HG03439 (cell line): Measurements from ENCODE around the gene NFIB.

Experiments
- ATAC-seq: cut with Tn5 transposase; IDR thresholded peaks from one replicate; pipeline ENCODE4 v1.9.1; 2021; ENCODE audit warnings: mild to moderate bottlenecking, moderate library complexity; ENCODE audit not compliant: unreplicated experiment

Gene NFIB

DNA sequence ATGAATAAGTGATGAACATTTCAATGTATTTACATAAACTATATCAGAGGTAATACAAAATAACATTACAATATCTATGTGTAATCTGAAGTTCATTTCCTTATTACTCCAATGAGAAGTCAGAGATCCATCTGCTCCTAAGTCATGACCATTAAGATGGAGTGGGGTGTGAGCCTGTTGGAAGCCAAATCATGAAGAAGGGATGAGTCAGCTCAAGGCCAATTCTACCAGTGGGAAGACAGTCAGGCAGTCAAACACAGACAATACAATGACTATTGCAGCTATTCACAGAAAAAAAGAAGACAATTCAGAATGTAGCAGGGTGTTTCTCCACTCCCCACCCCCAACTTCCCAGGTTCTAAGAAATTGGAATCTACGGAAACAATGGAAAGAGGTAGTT lies 155.0 kb downstream of the NFIB start:
- no peak for ATAC-seq

DNA sequence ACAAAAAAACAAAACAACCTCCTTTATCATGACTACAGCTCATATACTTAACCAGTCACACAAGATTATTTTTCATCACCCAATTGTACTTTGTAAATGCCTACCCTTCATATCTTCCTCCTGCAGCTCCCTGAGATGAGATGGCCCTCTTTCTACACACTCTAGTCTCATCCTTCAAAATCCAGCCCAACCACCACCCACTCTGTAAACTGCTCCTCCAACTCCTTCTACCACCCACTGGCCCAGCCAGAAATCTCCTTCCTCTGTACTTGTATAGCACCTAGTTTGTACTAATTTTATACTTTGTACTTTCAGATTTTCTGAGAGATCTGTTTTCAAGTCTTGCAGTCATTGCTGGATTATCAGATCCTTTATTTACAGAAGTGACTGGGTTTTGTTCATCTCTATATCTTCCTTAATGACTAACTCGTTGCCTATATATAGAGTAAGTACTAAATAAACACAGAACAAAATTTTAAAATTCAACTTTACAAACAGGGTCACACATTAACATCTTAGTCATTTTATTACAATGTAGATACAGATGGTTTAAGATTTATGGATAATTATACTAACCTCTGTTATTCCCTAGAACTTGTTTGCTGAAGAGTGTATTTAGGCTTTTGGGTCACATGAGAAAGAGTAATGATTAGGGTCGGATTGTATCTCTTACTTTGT lies 155.7 kb downstream of the NFIB start:
- no peak for ATAC-seq

DNA sequence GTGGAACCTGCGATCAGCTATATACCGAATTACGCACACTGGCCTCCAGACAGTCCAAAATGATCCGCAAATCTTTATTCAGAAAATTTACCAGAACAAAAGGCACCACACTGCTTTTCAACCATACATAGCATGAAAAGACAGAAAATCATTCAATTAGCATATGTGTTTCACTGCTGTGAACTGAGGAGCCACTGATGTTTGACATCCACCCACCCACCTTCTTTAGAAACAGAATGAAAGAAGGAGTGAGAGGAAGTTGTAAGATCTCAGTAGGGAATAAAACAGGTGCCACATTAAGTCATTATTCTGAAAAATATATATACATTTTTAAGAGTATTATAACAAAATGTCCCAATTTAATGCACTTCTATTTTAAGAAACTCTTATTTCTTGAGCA lies 156.8 kb downstream of the NFIB start:
- no peak for ATAC-seq

DNA sequence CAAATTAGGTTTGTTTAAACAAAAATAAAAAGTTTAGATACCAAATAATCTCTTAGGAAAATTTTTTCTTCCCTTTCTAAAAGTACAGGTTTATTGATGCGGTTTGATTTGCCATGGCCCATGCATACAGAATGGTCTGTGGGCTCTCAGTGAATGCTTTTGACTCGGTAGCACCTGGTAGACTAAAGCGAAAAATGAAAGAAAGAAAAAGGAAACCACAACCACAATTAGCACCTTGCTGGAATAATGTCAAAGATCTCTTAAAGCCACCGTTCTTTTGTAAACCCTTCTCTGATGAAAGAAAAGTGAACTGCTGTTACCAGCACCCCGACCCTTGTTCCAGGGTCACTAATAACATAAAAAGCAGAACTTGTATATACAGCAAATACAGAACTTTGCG lies 157.9 kb downstream of the NFIB start:
- ATAC-seq = peak; percentile 96

DNA sequence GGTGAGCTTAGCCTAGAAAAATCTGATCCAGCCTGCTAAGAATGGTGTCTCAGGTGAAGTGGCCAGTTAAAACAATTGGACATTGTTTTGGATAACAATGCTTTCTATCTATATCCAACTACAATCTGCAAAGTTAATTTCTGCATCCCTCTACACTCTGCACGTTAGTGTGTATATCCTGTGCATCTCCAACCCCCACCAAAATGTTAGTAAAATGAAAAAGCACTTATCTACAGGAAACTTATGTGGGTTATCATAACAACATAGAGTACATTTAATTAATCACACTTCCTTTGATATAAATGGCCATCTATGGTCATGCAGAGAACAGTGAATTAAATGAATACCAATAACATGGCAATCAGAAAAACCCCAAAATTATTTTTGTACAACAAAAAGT lies 158.7 kb downstream of the NFIB start:
- ATAC-seq = no peak

DNA sequence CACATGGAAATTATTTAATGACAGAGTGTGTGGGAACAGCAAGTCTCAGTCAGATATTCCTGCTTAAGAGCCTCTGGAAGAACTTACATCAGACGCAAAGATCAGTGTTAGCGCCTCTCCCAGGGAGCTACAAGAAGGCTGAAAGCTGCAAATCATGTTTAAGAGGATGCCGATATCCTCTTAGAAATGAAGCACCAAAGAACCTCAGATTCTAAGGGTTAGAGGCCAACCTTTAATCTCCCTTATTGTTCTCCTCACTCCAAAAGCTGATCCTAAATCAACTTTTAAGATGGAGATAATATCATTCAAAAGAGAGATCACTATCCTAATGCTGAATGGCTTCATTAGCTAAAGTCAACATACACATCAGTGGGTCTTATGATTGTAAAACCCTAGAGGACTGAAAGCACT lies 160.6 kb downstream of the NFIB start:
- ATAC-seq = no peak

DNA sequence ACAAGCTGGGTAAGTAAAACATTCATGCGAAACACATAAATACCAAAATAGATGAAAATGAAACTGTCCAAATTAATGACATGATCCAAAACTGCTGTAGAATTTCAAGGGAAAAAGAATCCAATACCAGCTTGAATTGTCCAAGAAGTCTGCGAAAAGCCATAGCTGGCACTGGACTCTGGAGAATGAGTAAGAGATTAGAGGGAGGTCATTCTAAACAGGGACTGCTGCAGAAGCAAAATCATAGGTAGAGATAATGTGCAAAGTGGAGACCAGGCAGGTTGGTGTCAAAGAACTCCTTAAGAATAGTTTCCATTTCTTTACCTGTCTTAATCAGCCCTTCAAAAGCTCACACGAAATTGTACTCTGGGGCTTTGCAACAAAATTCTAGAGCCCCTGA lies 162.5 kb downstream of the NFIB start:
- ATAC-seq = no peak

DNA sequence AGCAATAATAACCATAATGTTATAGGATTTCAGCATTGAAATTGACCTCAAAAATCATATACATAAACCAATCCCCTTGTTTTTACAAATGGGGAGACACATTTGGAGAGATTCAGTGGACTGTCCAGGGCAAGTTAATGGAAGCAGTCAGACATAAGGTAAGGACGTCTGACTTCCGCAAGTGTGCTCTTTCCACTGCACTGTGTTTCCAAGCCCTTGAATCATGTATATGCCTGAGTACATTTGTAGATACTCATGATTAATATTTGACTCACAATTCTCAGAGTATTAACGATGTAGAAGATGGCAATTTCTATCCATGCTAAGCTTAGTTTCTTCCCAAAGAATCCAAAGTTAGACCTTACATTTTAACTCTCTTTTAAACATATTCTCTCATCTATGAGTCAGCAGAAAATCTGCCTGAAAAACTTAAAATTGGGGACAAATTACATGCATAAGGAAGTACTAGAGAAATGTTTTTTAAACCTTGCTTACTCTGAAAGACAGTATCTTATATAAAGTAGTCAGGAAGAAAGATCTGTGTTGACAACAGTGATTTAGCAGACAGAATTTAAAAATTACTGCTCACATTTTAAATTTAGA lies 165.3 kb downstream of the NFIB start:
- no peak for ATAC-seq

DNA sequence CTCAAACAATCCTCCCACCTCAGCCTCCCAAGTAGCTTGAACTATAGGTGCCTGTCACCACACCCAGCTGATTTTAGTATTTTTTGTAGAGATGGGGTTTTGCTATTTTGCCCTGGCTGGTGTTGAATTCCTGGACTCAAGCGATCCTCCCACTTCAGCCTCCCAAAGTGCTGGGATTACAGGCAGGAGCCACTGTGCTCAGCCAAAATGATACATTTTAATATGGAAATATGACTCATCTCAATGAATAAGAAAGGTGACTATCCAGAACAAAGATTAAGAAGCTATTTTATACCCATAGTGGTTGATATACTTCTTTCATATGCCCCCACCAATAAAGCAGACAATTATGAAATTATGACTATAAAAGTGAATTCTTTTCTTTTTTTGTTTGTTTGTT lies 166.2 kb downstream of the NFIB start:
- no peak for ATAC-seq

DNA sequence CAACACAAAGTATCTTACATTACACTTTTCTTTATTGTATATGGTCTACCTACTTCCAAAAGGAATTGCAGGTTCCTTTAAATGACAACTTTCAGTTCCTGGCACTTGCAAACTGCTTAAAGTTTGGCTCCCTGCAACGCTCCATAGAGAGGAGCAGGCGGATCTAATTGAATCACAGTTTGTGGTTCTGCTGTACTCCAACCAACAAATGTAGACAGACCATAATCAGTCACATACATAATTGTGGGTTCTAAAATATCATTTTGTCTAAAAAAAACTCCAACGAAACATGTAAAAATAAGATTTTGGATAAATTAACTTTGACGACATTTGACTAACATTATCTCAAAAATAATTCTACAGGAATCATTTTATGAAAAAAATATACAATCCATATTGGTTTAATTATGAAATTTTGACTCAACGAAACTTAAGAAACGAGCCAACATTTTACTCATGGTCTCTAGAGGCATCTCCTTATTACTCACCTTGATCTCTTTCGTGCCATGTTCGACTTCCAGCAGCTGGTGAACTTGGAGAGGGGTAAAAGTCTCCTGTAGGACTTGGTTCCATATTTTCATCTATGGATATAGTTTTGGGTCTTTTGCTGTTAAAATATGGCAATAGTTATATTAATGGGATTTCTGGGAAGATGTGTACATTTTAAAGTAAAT lies 167.6 kb downstream of the NFIB start:
- ATAC-seq = no peak

DNA sequence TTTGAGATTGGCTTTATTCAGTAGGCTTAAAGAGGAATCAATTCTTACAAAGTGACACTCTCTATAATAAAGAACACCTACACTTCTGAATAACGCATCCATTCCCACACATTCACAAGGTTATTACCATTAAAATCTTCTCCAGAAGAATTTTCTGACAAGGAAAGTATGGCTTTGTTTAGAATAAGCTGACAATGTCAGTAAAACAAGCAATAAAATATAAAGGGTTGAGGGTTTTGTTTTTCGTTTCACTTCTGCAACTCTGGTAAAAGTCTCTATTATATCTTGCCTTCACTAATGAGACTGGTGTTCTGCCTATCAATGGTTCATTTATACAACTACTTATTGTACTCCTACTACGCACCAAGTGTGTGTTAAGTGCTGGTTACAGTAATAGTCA lies 169.7 kb downstream of the NFIB start:
- ATAC-seq = no peak

DNA sequence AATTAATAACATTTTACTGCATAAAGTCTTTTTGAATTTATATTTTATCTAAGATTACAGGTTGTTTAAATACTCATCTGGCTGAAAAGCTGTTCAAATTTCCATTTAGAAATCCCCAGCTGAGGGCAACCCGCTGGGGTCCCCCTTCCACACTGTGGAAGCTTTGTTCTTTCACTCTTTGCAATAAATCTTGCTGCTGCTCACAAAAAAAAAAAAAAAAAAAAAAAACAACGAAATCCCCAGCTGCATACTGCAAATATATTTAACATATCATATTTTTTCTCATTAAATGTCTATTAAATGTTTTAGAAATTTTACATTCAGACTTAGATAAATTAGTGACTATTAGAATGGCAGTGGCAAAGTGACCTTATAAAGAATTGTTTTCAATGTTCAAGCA lies 172.2 kb downstream of the NFIB start:
- no peak for ATAC-seq

DNA sequence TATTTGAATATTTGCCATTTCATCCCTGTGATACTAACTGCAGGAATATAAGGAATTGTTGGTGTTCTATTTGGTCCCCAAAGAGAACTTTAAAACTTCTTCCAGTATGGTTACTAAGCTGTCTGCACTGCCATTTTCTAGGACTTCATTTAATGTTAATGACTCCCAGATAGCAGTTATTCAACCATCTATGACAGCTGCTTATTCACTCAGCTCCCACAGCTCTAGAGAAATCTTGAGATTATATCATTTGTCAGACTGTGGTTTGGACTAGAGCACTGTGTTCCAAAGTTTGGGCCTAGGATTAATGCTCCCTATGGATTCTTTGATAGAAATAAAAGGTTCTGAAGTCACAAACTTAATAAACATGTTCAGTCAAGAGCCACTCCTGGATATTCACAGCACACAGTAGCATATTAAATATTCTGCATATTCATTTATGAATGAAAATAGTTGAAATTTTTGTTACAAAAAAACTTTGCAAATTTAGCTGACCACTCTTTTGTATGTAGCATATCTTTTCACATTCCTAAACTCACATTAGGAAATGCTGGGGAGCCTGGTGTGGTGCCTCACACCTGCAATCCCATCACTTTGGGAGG lies 173.7 kb downstream of the NFIB start:
- no peak for ATAC-seq

DNA sequence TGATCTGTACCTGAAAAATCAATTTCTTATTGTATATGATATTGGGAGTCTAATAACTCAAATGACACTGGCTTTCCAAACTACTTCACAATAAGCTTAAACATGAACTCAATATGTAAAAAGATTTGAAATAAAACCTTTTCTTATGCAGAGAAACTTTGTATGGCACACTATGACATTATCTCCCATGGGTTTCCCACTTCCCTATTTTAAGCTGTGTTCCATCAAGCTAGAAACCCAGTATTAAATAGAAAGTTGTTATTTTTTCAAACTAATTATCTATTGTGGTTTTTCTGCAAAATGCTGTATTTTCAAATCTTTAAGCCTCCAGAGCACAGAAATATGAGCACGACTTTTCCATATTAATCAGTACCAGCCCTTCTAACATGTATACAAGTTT lies 174.7 kb downstream of the NFIB start:
- no peak for ATAC-seq

DNA sequence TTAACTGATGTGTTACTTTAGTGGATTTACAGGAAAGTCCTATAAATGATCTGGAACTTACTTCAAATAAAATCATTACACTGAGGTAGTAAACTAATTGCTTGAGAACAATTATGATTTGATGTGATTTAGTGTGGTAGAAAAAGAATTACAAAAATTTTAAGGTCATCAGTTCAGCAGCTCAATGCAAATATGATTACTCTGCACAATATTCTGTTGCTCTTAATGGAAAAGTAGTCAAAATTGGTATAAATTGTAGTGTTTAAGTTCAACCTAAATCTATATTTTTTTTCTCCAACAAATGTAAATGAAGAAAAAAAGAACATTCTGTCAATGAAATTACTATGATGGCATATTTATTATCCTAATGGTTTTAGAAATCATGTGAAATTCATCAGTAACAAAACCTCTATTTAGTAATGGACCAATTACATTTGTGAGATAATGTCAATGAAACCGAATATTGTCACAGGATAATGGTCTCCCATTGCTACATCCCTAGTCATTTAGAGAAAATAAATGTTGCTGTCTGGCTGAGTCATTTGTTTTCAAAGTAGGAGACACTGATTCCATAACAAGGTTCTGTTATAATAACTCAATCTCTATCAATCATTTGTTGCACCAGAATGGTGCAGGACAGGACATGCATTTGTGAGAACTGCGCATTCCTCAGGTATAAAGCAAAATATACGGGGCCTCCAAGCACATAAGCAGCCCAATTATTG lies 177.1 kb downstream of the NFIB start:
- no peak for ATAC-seq

DNA sequence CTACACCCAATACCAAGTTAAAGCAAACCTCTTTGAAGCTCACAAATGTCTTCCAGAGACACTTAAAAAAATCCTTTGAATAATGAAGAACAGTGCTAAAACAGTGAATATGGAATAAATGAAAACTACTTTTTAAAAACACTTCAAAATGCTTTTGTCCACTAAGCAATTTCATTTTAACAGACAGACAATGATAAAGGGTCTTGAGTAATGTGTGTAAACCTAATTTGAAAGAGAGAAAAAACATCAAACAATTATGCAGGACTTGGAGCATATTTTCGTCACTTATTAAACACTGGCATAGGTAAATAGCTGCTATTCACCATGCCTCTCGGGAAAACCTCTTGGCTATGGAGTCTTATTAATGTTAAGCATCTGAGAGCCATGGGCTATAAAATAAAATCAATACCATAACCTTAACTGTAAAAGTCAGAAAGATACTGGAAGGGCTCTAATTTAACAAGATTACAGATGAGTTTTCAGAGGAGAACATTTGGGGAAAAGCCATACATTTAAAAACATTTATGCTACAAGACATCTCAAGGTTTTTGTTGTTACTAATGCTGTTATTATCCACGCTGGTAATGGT lies 177.8 kb downstream of the NFIB start:
- ATAC-seq = no peak

DNA sequence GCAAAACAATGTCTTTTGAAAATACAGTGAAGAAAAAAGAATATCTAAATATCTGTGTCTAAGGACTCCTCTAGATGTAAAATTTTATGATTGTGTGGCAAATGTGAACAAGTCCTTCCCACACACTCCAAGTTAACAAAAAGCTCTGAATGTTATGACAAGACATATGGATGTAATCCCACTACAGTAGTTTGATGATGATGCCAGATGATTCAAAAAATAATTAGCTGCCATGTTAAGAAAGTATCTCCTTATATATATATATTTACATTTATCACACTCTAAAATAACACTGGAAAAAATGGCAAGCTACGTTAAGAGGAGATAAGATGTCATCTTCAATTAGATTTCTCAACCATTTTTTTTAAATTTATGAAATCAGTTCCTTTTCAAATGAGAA lies 178.5 kb downstream of the NFIB start:
- no peak for ATAC-seq

DNA sequence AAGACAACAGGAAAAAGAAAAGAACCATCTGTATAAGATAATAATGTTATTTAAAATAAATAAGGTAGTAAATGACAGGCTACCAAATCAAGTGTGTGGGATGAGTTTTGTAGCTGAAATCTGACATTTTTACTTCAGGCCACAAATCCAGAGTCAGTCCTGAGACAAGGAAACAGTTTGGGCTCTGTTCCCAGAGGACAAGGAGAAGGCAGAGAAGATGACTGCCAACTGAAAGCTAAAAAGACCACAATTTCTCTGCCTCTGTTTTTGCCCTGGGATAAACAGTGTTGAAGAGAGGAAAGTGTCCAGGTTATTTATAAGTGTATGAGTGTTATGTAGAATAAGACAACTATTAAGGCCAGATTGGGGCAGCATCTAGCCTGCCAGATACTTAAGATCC lies 180.5 kb downstream of the NFIB start:
- ATAC-seq = no peak

DNA sequence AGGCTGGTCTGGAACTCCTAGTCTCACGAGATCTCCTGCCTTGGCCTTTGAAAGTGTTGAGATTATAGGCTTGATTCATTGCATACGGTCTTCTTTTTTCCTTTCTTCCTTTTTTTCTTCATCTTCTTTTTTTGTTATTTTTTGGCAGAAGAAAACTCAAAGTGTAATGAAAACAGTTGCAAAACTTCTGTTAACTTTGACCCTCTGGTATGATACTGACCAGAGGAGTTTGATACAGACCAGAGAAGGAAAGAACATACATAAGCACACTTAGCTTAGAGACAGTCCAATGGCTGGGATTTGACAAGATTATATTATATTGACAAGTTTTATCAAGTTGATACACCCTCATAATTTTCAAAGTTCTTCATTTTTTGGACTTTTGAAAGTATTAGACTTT lies 181.2 kb downstream of the NFIB start:
- ATAC-seq = no peak

DNA sequence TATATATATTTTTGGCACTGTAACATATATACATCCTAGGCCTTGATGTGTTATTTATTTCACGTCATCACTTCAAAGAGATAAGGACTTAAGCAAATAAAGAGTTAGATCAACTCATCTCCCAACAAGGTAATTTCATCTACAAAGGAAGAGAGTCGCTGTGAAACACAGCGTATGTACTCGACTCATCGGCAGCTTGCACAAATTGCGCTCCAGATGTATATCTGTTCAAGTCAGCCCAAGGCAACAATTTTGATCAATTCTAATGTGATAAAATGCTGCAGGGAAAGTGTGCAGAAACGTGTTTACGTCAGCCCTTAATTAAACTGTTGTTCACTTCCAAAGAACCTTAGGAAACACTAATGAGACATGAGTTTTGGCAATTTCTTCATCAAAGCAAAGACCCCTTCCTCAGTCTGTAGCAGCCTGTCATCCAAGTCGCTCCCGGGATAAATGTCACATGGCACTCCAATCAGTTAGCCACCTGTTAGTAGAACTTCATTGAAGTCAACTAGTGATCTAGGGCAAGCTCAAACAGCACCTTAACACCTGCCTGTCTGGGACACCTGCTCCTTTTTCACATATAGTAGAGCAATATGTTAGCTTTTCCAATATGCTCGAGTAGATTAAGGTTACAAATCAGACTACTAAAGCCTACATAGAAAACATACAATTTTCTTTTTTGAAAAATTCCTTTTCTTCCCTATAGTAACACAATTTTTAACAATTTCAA lies 182.4 kb downstream of the NFIB start:
- ATAC-seq = no peak
